ENCODE measurements around the gene EMC7.

The EMC7 gene

GRCh38 chr15:34132881-34133280 is 31.2 kb upstream of the EMC7 start:
- H3K4me3 ChIP-seq (replicated peaks; ENCODE audit: insufficient read depth, low read length) = no peak overlapping the region
- H3K27ac ChIP-seq (replicated peaks) = no peak overlapping the region
- no peaks in the 10 kb centered on the region for H3K27me3 ChIP-seq (ENCODE audit: insufficient read depth, poor library complexity, severe bottlenecking)
- no peak for DNase-seq (ENCODE audit: low read depth in 1 of 2, low spot score in 1 of 2)
- TF ChIP-seq SPI1 (IDR thresholded peaks at IDR 0.05; ENCODE audit: borderline replicate concordance, low read depth) = no peak
- no peak for TF ChIP-seq CTCF (IDR thresholded peaks at IDR 0.05; ENCODE audit: insufficient read depth, low read length)
- no peak for TF ChIP-seq POLR2AphosphoS5 (IDR thresholded peaks at IDR 0.05; ENCODE audit: low read depth)
- no peak for TF ChIP-seq GABPA (IDR thresholded peaks at IDR 0.05; ENCODE audit: low read depth)
- no peak for TF ChIP-seq REST (IDR thresholded peaks at IDR 0.05; ENCODE audit: insufficient replicate concordance, low read depth)

- Histone ChIP-seq H3K4me3 (replicated peaks; ENCODE audit: insufficient read depth, low read length) (no peak overlapping the region), H3K27me3 (ENCODE audit: insufficient read depth, poor library complexity, severe bottlenecking) (no peaks in the 10 kb centered on the region), H3K27ac (replicated peaks) (no peak overlapping the region)
- DNase-seq (ENCODE audit: low read depth in 1 of 2, low spot score in 1 of 2) = no peak
- TF ChIP-seq REST (IDR thresholded peaks at IDR 0.05; ENCODE audit: insufficient replicate concordance, low read depth) (no peak), CTCF (IDR thresholded peaks at IDR 0.05; ENCODE audit: insufficient read depth, low read length) (no peak), POLR2AphosphoS5 (IDR thresholded peaks at IDR 0.05; ENCODE audit: low read depth) (no peak), SPI1 (IDR thresholded peaks at IDR 0.05; ENCODE audit: borderline replicate concordance, low read depth) (no peak), GABPA (IDR thresholded peaks at IDR 0.05; ENCODE audit: low read depth) (no peak)
Measured at GRCh38 chr15:34128898-34129297, 27.2 kb upstream of the EMC7 start.

- H3K27ac ChIP-seq (replicated peaks) = no peak overlapping the region
Measured at GRCh38 chr15:34126522-34126921, 24.9 kb upstream of the EMC7 start.

More at GRCh38 chr15:34126522-34126921, 24.9 kb upstream of the EMC7 start:
- DNase-seq (ENCODE audit: low read depth in 1 of 2, low spot score in 1 of 2) = no peak
- Histone ChIP-seq H3K27me3 (ENCODE audit: insufficient read depth, poor library complexity, severe bottlenecking) (no peaks in the 10 kb centered on the region), H3K4me3 (replicated peaks; ENCODE audit: insufficient read depth, low read length) (no peak overlapping the region)
- TF ChIP-seq CTCF (IDR thresholded peaks at IDR 0.05; ENCODE audit: insufficient read depth, low read length) (no peak), POLR2AphosphoS5 (IDR thresholded peaks at IDR 0.05; ENCODE audit: low read depth) (no peak), GABPA (IDR thresholded peaks at IDR 0.05; ENCODE audit: low read depth) (no peak), REST (IDR thresholded peaks at IDR 0.05; ENCODE audit: insufficient replicate concordance, low read depth) (no peak), SPI1 (IDR thresholded peaks at IDR 0.05; ENCODE audit: borderline replicate concordance, low read depth) (no peak)
